Measurements from ENCODE around the gene HEG1. TPM values are rescaled to one million over a fixed set of nuclear protein-coding genes. Genes with fewer than 3 reads are reported as not detected.
A peak's percentile ranks its signal among the peaks of the same experiment; 100 is the strongest.

HEG1 gene
- total and polyA plus RNA-seq, 7 donors: 0.92 to 61.6 (median 24.5) TPM

DNA sequence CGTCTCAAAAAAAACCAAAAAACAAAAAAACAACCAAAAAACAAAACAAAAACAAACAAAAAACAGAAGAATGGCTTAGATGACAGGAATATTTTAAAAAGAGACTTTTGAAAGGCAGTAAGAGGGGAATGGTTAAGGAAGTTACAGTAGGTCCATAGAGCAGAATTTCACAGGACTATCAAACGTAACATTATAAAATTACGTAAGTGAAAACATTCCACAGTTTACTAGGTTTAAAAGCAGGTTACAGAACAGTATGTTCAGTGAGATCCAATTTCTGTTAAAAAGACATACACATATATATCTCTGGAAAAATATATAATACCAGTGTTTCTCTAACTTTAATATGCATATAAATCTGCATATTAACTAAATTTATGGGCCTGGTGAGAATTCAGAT is 71.0 kb downstream of the HEG1 start:
- 55 to 78% methylated on average over 3 of the region's 3 CpGs for WGBS, 2 donors
- H3K36me3 ChIP-seq: peaks cover 0 to 46% (median 2%) of the 10 kb centered on the region in 4 donors

DNA sequence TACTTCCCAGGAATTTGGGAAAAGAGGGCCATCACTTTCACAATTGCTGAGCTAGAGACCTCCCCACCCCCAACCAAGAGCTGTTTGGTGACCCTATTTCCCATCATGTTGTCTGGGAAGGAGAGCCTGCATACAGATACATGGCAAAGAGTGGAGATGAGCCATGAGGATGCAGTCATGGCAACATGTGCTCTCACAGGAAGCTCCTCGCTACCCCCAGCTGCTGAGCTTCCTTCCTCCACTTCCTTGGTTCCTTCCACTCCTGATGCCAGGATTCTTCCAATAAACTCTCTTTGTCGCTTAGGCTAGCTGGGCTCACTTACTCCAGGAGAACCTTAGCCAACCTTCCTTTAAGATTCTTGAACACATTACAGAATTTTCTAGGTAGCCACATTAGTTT is 72.9 kb downstream of the HEG1 start:
- DNase-seq: no peak
- TF ChIP-seq POLR2A (IDR thresholded peaks at IDR 0.05) (no peak), POLR2AphosphoS5 (IDR thresholded peaks at IDR 0.05) (no peak), EP300 (IDR thresholded peaks at IDR 0.05) (no peak)
- TF ChIP-seq, protein P1, sequence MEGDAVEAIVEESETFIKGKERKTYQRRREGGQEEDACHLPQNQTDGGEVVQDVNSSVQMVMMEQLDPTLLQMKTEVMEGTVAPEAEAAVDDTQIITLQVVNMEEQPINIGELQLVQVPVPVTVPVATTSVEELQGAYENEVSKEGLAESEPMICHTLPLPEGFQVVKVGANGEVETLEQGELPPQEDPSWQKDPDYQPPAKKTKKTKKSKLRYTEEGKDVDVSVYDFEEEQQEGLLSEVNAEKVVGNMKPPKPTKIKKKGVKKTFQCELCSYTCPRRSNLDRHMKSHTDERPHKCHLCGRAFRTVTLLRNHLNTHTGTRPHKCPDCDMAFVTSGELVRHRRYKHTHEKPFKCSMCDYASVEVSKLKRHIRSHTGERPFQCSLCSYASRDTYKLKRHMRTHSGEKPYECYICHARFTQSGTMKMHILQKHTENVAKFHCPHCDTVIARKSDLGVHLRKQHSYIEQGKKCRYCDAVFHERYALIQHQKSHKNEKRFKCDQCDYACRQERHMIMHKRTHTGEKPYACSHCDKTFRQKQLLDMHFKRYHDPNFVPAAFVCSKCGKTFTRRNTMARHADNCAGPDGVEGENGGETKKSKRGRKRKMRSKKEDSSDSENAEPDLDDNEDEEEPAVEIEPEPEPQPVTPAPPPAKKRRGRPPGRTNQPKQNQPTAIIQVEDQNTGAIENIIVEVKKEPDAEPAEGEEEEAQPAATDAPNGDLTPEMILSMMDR (IDR thresholded peaks at IDR 0.05): no peak
- intact Hi-C loops (cut with DNase I): no loop called here
- Histone ChIP-seq H3K27me3 (no peaks in the 10 kb centered on the region), H3K4me3 (no peak overlapping the region), H3K27ac (peak overlapping the region in 2 of 4 donors; percentile 5 to 15), H3K9me3 (no peaks in the 10 kb centered on the region), H3K4me1 (peaks cover 0 to 49% (median 37%) of the 10 kb centered on the region in 4 donors), H3K36me3 (peaks cover 0 to 41% (median under 1%) of the 10 kb centered on the region in 4 donors)
- 88 to 96% methylated on average over 2 of the region's 2 CpGs for WGBS, 2 donors

More for the DNA sequence above, 71.0 kb downstream of the HEG1 start:
- peak overlapping the region; percentile 52 to 73 (median 66) for H3K27ac ChIP-seq
- no peaks in the 10 kb centered on the region for H3K27me3 ChIP-seq
- H3K4me3 ChIP-seq: no peak overlapping the region
- no peaks in the 10 kb centered on the region for H3K9me3 ChIP-seq
- H3K4me1 ChIP-seq: peaks cover 0 to 49% (median 37%) of the 10 kb centered on the region in 4 donors
- intact Hi-C loops (cut with DNase I): no loop called here
- no peak for DNase-seq
- TF ChIP-seq EP300 (IDR thresholded peaks at IDR 0.05) (no peak), POLR2A (IDR thresholded peaks at IDR 0.05) (no peak), POLR2AphosphoS5 (IDR thresholded peaks at IDR 0.05) (no peak)
- TF ChIP-seq, protein P1 (IDR thresholded peaks at IDR 0.05): no peak

DNA sequence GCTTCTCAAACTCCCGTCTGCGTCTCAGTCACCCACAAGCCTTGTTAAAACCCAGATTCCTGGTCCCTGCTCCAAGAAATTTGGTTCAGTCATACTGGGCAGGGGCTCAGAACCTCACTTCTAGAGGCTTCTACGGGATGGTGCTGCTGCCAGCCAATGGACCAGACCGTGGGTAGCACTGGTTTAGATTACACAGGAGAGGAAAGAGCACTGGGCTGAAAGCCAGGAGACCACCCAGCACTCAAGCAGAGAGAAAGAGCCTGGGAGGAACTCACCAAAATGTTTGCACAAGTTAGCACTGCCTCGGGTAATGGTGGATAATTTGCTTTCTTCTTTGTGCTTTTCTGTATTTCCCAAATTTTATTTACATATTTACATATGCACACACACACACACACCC is 74.3 kb downstream of the HEG1 start:
- H3K27ac ChIP-seq: peak overlapping the region in 2 of 4 donors; percentile 7 to 44
- TF ChIP-seq POLR2A (IDR thresholded peaks at IDR 0.05) (no peak), EP300 (IDR thresholded peaks at IDR 0.05) (no peak), POLR2AphosphoS5 (IDR thresholded peaks at IDR 0.05) (no peak)
- TF ChIP-seq, protein P1 (IDR thresholded peaks at IDR 0.05): no peak
- DNase-seq: no peak
- H3K4me1 ChIP-seq: peaks cover 0 to 42% (median 33%) of the 10 kb centered on the region in 4 donors
- H3K4me3 ChIP-seq: no peak overlapping the region
- H3K36me3 ChIP-seq: peaks cover 0 to 55% (median 7%) of the 10 kb centered on the region in 4 donors
- H3K9me3 ChIP-seq: peaks cover 0 to 2% (median 0%) of the 10 kb centered on the region in 4 donors
- intact Hi-C loops (cut with DNase I): no loop called here
- H3K27me3 ChIP-seq: no peaks in the 10 kb centered on the region
- 79% methylated on average over 5 of the region's 5 CpGs for WGBS, 2 donors

DNA sequence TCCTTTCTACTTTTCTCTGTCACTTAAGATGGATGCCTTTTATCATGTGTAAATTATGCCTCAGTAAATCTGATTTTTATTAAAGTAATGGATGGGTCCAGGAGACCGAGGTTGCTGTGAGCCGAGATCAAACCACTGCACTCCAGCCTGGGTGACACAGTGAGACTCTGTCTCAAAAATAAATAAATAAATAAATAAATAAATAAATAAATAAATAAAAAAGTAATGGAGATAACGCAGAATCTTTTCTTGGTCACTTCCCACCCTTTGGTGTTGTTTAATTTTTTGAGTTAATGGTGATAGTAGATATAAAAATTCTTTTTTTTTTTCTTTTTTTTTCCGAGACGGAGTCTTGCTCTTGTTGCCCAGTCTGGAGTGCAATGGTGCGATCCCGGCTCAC is 77.2 kb downstream of the HEG1 start:
- Histone ChIP-seq H3K27ac (no peak overlapping the region), H3K4me1 (peaks cover 0 to 19% (median 12%) of the 10 kb centered on the region in 4 donors), H3K4me3 (no peak overlapping the region), H3K36me3 (peaks cover 0 to 60% (median 10%) of the 10 kb centered on the region in 4 donors), H3K9me3 (peaks cover 0 to 2% (median 0%) of the 10 kb centered on the region in 4 donors), H3K27me3 (no peaks in the 10 kb centered on the region)
- no peak for DNase-seq
- TF ChIP-seq POLR2AphosphoS5 (IDR thresholded peaks at IDR 0.05) (no peak), EP300 (IDR thresholded peaks at IDR 0.05) (no peak), POLR2A (IDR thresholded peaks at IDR 0.05) (no peak)
- TF ChIP-seq, protein P1 (IDR thresholded peaks at IDR 0.05): no peak
- intact Hi-C loops (cut with DNase I): no loop called here
- 97% methylated on average over 7 of the region's 7 CpGs for WGBS, 2 donors

DNA sequence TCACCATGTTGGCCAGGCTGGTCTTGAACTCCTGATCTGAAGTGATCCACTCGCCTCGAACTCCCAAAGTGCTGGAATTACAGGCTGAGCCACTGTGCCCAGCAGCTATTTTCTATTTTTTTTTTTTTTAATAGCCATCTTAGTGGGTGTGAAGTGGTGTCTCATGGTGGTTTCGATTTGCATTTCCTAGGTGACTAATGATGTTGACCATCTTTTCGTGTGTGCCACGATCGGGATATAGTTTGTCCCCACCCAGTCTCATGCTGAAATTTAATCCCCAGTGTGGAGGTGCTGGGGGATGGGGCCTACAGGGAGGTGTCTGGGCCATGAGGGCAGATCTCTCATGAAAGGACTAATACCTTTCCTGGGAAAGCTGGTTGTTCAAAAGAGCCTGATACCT is 79.4 kb downstream of the HEG1 start:
- intact Hi-C loops (cut with DNase I): no loop called here
- peaks cover 0 to 69% (median 10%) of the 10 kb centered on the region in 4 donors for H3K36me3 ChIP-seq

More for the DNA sequence above, 79.4 kb downstream of the HEG1 start:
- TF ChIP-seq, protein P1 (IDR thresholded peaks at IDR 0.05): no peak
- TF ChIP-seq POLR2AphosphoS5 (IDR thresholded peaks at IDR 0.05) (no peak), POLR2A (IDR thresholded peaks at IDR 0.05) (no peak), EP300 (IDR thresholded peaks at IDR 0.05) (no peak)
- H3K4me1 ChIP-seq: peaks cover 0 to 4% (median 3%) of the 10 kb centered on the region in 4 donors
- no peak overlapping the region for H3K4me3 ChIP-seq
- no peak for DNase-seq
- no peaks in the 10 kb centered on the region for H3K27me3 ChIP-seq
- H3K27ac ChIP-seq: no peak overlapping the region
- 81 to 82% methylated on average over 6 of the region's 6 CpGs for WGBS, 2 donors
- peaks cover 0 to 2% (median 0%) of the 10 kb centered on the region in 4 donors for H3K9me3 ChIP-seq

Data from sigmoid colon (tissue), 7 donors.